Mucosa of descending colon (tissue), 3 donors: ENCODE results near the gene TMEM40. TPM values are rescaled to one million over a fixed set of nuclear protein-coding genes. Genes with fewer than 3 reads are reported as not detected.
"Not testable (repeated sequence)": the region's sequence is repeated elsewhere in the genome, so short reads cannot be mapped to it uniquely, and the experiment has no call there.

Experiments used
- ATAC-seq: fragments of 200-7000 bp; cut with Tn5 transposase; one replicate; pipeline ENCODE4 v1.9.1; 2020; ENCODE audit warnings: mild to moderate bottlenecking, moderate library complexity
- DNase-seq, 3 donors: peaks; one replicate each; pipeline ENCODE4 v3.0.0-alpha.2; 2020
- H3K36me3 ChIP-seq: fragments of 200-600 bp; one replicate; pipeline ENCODE4 v1.8.0; 2021; ENCODE audit warnings: low read depth, mild to moderate bottlenecking
- H3K4me1 ChIP-seq: fragments of 200-600 bp; one replicate; pipeline ENCODE4 v1.8.0; 2021; ENCODE audit warnings: low read depth, mild to moderate bottlenecking
- H3K4me3 ChIP-seq: fragments of 200-600 bp; one replicate; pipeline ENCODE4 v1.8.0; 2021; ENCODE audit warnings: mild to moderate bottlenecking
- H3K9me3 ChIP-seq: fragments of 200-600 bp; one replicate; pipeline ENCODE4 v1.8.0; 2021; ENCODE audit warnings: mild to moderate bottlenecking
- CTCF ChIP-seq: fragments of 200-600 bp; IDR thresholded peaks from one replicate; pipeline ENCODE4 v1.8.0; 2022; ENCODE audit warnings: antibody characterized with exemption, mild to moderate bottlenecking
- intact Hi-C, 2 donors: fragments of 100-400 bp; cut with DNase I in 1 of 2; cut with micrococcal nuclease in 1 of 2; formaldehyde crosslinking; loops; one replicate each; pipeline versions ENCODE4 v1.11.0 to v1.11.1; 2022; cut with DNase I, micrococcal nuclease
- total RNA-seq, 3 donors: library from RNA; stranded (reverse); fragmentation: NEBNext Ultra II Directional in 2 of 3; extraction: Animal tissue kit (Norgen Biotek cat#: 25700) in 2 of 3; gene quantifications; one replicate each; pipeline versions ENCODE4 v1.2.1 to v1.2.4, GENCODE V29; 2021 to 2023
- donor health status: DM: no; HTN: no; CAD: no; lungs with moderate emphysema.
- donor health status: DM: no; HTN: no; CAD: no.
- donor health status: DM: no; HTN: yes; CAD: no.

TMEM40 gene
- total RNA-seq, 3 donors from 2014 or later: not detected

DNA sequence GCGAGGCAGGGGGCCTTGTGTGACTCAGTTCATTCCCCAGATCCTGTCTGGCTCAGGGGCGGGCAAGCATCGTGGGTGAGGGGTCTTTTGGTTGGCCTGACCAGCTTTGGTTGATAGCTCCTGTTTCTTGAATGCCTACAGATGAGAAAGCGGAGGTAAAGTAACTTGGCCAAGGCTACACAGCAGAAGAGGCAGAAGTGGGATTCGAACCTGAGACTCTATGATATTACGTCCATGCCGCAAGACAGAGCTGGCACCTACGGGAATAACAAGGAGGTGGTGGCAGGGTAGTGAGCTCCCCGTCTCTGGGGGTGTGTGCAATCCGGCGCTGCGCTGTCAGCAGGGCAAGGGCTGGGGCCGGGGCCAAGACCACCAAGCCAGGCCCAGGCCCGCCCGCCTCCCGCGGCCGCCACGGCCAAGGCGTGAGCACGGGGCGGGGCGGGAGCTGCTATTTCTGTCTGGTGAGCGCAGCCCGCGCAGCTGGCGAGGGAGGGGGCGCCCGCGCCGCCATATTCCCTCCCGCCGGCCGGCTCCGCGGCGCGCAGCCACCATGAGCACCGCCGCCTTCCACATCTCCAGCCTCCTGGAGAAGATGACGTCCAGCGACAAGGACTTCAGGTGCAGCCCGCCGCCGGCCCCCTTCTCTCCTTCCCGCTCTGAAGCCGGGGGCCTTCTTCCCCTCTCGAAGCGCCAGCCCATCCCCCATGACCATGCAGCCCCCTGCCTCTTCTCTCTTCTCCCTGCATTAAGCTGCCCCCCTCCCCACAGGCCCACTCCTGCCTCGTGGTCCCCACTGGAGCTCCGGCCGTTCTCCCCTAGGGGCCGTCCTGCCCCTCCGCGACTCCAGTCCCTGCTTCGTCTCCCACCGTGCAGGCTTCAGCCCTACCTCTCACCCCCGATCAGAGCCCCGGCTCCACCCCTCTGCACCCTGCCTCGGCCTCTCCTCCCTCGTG lies 37.4 kb upstream of the TMEM40 start, which contains the start of gene CAND2:
Gene CAND2, plus strand, starts transcription at position 510 of the 953 bp plus-strand sequence. Its CDS starts 41 bp downstream, at position 551.
- Histone ChIP-seq H3K4me3 (no peak within 1 kb of the TSS), H3K4me1 (peaks cover 6% of the 10 kb centered on the region), H3K36me3 (no peaks in the 10 kb centered on the region), H3K9me3 (no peaks in the 10 kb centered on the region)
- no peak for TF ChIP-seq CTCF
- intact Hi-C loops: no loop called here
- ATAC-seq (peak; percentile 76), DNase-seq (peak in 2 of 3 donors; percentile 49 to 60)

- H3K4me3 ChIP-seq: no peak overlapping the region
- no peaks in the 10 kb centered on the region for H3K9me3 ChIP-seq
- no peak for DNase-seq
- intact Hi-C loops: no loop called here
- TF ChIP-seq CTCF: no peak
- H3K36me3 ChIP-seq: no peaks in the 10 kb centered on the region
- no peak for ATAC-seq
- H3K4me1 ChIP-seq: peaks cover 6% of the 10 kb centered on the region
Measured at GRCh38 chr3:12793701-12794100, 34.6 kb upstream of the TMEM40 start.

GRCh38 chr3:12791430-12791829 lies 32.4 kb upstream of the TMEM40 start:
- Histone ChIP-seq H3K36me3 (no peaks in the 10 kb centered on the region), H3K9me3 (no peaks in the 10 kb centered on the region), H3K4me3 (no peak overlapping the region), H3K4me1 (peaks cover 6% of the 10 kb centered on the region)
- DNase-seq: no peak
- intact Hi-C loops: no loop called here
- no peak for TF ChIP-seq CTCF
- ATAC-seq: no peak

- DNase-seq, H3K36me3 ChIP-seq, H3K4me1 ChIP-seq, H3K4me3 ChIP-seq, intact Hi-C loops, ATAC-seq, H3K9me3 ChIP-seq: not testable (repeated sequence)
Measured at GRCh38 chr3:12787967-12788690, 29.1 kb upstream of the TMEM40 start.

GRCh38 chr3:12787346-12787745 lies 28.3 kb upstream of the TMEM40 start:
- peak; percentile 28 for TF ChIP-seq CTCF
- H3K9me3 ChIP-seq, H3K36me3 ChIP-seq, ATAC-seq, intact Hi-C loops, H3K4me1 ChIP-seq, H3K4me3 ChIP-seq: not testable (repeated sequence)
- DNase-seq: peak in 2 of 3 donors; percentile 57 to 79

DNA sequence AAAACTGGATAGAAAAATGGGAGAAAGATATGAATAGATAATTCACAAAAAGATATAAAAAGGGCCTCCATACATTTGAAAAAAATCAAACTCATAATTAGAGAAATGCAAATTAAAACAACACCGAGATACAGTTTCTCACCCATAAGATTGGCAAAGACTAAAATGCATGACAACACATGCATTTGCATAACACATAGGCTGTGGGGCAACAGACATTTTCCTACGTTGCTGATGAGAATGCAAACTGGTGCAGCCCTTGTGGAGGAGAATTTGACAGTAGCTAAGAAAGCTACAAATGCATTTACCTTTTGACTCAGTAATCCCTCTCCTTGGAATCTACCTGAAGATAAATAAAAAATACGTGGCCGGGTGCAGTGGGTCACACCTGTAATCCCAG lies 26.0 kb upstream of the TMEM40 start:
- Histone ChIP-seq H3K4me1 (no peaks in the 10 kb centered on the region), H3K4me3 (no peak overlapping the region), H3K9me3 (no peaks in the 10 kb centered on the region), H3K36me3 (no peaks in the 10 kb centered on the region)
- intact Hi-C loops: no loop called here
- no peak for ATAC-seq
- TF ChIP-seq CTCF: no peak
- no peak for DNase-seq
